CD14-positive monocyte (primary cell): ENCODE data around the gene AGAP1. TPM values are rescaled to one million over a fixed set of nuclear protein-coding genes. Genes with fewer than 3 reads are reported as not detected.

Source experiments
- DNase-seq, 3 donors: peaks; one replicate each; pipeline ENCODE4 v3.0.0-alpha.2; 2011 to 2022
- H2AFZ ChIP-seq: 2 replicates; pipeline ENCODE4 v1.6.0; 2012; ENCODE audit warnings: mild to moderate bottlenecking, low read depth, low read length, inconsistent platforms; ENCODE audit not compliant: insufficient read depth, poor library complexity, severe bottlenecking
- H3K27ac ChIP-seq, 2 donors: 1 replicate in 1 of 2; 2 replicates in 1 of 2; pipeline ENCODE4 v1.5.1; 2012 to 2013; ENCODE audit warnings: low read length in 2 of 2, control low read depth in 1 of 2, inconsistent platforms in 1 of 2, low read depth in 1 of 2, mild to moderate bottlenecking in 1 of 2
- H3K27me3 ChIP-seq, 2 donors: one replicate each; pipeline versions ENCODE4 v1.6.0 to v1.6.1; 2011 to 2013; ENCODE audit warnings: low read length in 2 of 2; ENCODE audit not compliant: control insufficient read depth in 2 of 2, insufficient read depth in 2 of 2
- H3K36me3 ChIP-seq, 2 donors: replicated peaks in 1 of 2; 1 replicate in 1 of 2; 2 replicates in 1 of 2; pipeline versions ENCODE4 v1.5.1 to v1.6.1; 2012 to 2013; ENCODE audit warnings: low read length in 2 of 2, control low read depth in 1 of 2, inconsistent platforms in 1 of 2, mild to moderate bottlenecking in 1 of 2; ENCODE audit not compliant: insufficient read depth in 2 of 2, control insufficient read depth in 1 of 2
- H3K4me1 ChIP-seq, 2 donors: 1 replicate in 1 of 2; 2 replicates in 1 of 2; pipeline versions ENCODE4 v1.5.1 to v1.6.1; 2012 to 2013; ENCODE audit warnings: low read length in 2 of 2, control low read depth in 1 of 2, inconsistent platforms in 1 of 2, mild to moderate bottlenecking in 1 of 2, moderate library complexity in 1 of 2; ENCODE audit not compliant: insufficient read depth in 2 of 2, control insufficient read depth in 1 of 2
- H3K4me2 ChIP-seq: replicated peaks from 2 replicates; pipeline ENCODE3; 2012; ENCODE audit warnings: low read length, moderate library complexity, mild to moderate bottlenecking; ENCODE audit not compliant: poor library complexity, severe bottlenecking; ENCODE audit errors: extremely low read depth
- H3K4me3 ChIP-seq, 3 experiments: fragments of 200-600 bp in 1 of 3; sonication (generic) in 1 of 3; replicated peaks in 1 of 3; 1 replicate in 2 of 3; 2 replicates in 1 of 3; pipeline ENCODE4 v1.5.1; 2011 to 2013; ENCODE audit warnings: low read length in 3 of 3, mild to moderate bottlenecking in 3 of 3, control low read depth in 2 of 3, low read depth in 2 of 3, inconsistent platforms in 1 of 3, moderate library complexity in 1 of 3
- H3K79me2 ChIP-seq: 2 replicates; pipeline ENCODE4 v1.6.0; 2012; ENCODE audit warnings: mild to moderate bottlenecking, control low read depth, inconsistent platforms, low read length, moderate library complexity; ENCODE audit not compliant: insufficient read depth
- H3K9ac ChIP-seq: 2 replicates; pipeline ENCODE4 v1.6.0; 2017; ENCODE audit warnings: low read length, mild to moderate bottlenecking; ENCODE audit not compliant: insufficient read depth, poor library complexity, severe bottlenecking
- H3K9me3 ChIP-seq, 2 donors: replicated peaks in 1 of 2; 1 replicate in 1 of 2; 2 replicates in 1 of 2; pipeline versions ENCODE4 v1.5.1 to v1.6.1; 2012 to 2013; ENCODE audit warnings: low read length in 2 of 2, control low read depth in 1 of 2; ENCODE audit not compliant: control insufficient read depth in 1 of 2, insufficient read depth in 1 of 2
- H4K20me1 ChIP-seq: 2 replicates; pipeline ENCODE4 v1.6.0; 2012; ENCODE audit warnings: mild to moderate bottlenecking, low read length, control low read depth, moderate library complexity; ENCODE audit not compliant: insufficient read depth
- H3K27ac Mint-ChIP-seq, 7 donors: one replicate each; pipeline ENCODE4 v1.8.0; 2020; ENCODE audit warnings: mild to moderate bottlenecking in 7 of 7, mixed read lengths in 7 of 7, moderate library complexity in 6 of 7, inconsistent platforms in 2 of 7
- H3K27me3 Mint-ChIP-seq, 3 donors: one replicate each; pipeline ENCODE4 v1.8.0; 2021 to 2022; ENCODE audit warnings: low read depth in 3 of 3, mild to moderate bottlenecking in 3 of 3, mixed read lengths in 3 of 3, moderate library complexity in 3 of 3, inconsistent platforms in 1 of 3
- H3K36me3 Mint-ChIP-seq, 2 donors: one replicate each; pipeline ENCODE4 v1.8.0; 2020; ENCODE audit warnings: mixed read lengths in 2 of 2, inconsistent platforms in 1 of 2, mild to moderate bottlenecking in 1 of 2
- H3K4me1 Mint-ChIP-seq: one replicate; pipeline ENCODE4 v1.8.0; 2020; ENCODE audit warnings: mild to moderate bottlenecking, mixed read lengths
- H3K4me3 Mint-ChIP-seq, 2 donors: one replicate each; pipeline ENCODE4 v1.8.0; 2020; ENCODE audit warnings: mild to moderate bottlenecking in 2 of 2, mixed read lengths in 2 of 2, moderate library complexity in 1 of 2
- H3K9me3 Mint-ChIP-seq, 7 donors: one replicate each; pipeline ENCODE4 v1.8.0; 2020 to 2022; ENCODE audit warnings: mixed read lengths in 7 of 7, mild to moderate bottlenecking in 6 of 7, moderate library complexity in 6 of 7, inconsistent platforms in 2 of 7
- WGBS: methylation state at CpG from one replicate; pipeline ENCODE4 v1.1.5; 2013; ENCODE audit warnings: missing lambda C conversion rate; ENCODE audit not compliant: insufficient coverage; 5-methylcytosine and 5-hydroxymethylcytosine counted together
- intact Hi-C, 2 donors: fragments of 100-400 bp; cut with micrococcal nuclease; formaldehyde crosslinking; loops; one replicate each; pipeline versions ENCODE4 v1.15.0 to v1.15.1; 2023
- polyA plus RNA-seq, 3 donors: library from polyadenylated mRNA; depleted of rRNA in 1 of 3; unstranded in 2 of 3; stranded (reverse) in 1 of 3; fragments of 300-500 nt in 2 of 3; fragments of >200 nt in 1 of 3; fragmentation: Illumina TruSeq in 2 of 3; gene quantifications; 1 replicate in 2 of 3; 2 replicates in 1 of 3; pipeline ENCODE4 v1.2.3, GENCODE V29; 2012 to 2021
- TF ChIP-seq, protein P1 (sequence below): fragments of 200-600 bp; IDR thresholded peaks from one replicate; pipeline ENCODE4 v1.8.0; 2022; ENCODE audit warnings: antibody characterized with exemption, mild to moderate bottlenecking

The AGAP1 gene
- polyA plus RNA-seq, 3 donors = 0.12 TPM; not detected in 2

DNA sequence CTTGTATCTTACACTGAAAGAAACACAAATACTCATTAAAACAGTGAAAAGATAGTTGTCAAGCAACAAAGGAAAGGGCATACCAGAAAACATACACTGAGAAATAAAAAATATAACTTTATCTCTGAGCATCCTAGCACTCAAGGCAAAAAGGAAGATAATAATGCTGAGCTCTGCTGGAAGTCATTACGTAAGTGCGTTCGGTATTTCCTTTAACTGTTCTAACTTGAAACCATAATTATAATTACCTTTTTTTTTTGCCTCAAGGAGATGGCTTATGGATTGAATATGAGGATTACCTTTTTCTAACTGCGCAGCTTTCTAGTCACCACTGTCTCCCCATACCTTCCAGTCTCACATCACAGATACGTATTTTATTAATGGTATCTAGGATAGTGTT is 366.3 kb downstream of the AGAP1 start:
- H3K9me3 Mint-ChIP-seq = peaks cover 0 to 6% (median 0%) of the 10 kb centered on the region in 7 donors
- TF ChIP-seq, protein P1, sequence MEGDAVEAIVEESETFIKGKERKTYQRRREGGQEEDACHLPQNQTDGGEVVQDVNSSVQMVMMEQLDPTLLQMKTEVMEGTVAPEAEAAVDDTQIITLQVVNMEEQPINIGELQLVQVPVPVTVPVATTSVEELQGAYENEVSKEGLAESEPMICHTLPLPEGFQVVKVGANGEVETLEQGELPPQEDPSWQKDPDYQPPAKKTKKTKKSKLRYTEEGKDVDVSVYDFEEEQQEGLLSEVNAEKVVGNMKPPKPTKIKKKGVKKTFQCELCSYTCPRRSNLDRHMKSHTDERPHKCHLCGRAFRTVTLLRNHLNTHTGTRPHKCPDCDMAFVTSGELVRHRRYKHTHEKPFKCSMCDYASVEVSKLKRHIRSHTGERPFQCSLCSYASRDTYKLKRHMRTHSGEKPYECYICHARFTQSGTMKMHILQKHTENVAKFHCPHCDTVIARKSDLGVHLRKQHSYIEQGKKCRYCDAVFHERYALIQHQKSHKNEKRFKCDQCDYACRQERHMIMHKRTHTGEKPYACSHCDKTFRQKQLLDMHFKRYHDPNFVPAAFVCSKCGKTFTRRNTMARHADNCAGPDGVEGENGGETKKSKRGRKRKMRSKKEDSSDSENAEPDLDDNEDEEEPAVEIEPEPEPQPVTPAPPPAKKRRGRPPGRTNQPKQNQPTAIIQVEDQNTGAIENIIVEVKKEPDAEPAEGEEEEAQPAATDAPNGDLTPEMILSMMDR = no peak
- Histone ChIP-seq H3K4me1 (no peaks in the 10 kb centered on the region), H3K9me3 (no peaks in the 10 kb centered on the region), H3K36me3 (no peaks in the 10 kb centered on the region), H3K4me3 (no peak overlapping the region), H3K79me2 (no peaks in the 10 kb centered on the region), H4K20me1 (no peaks in the 10 kb centered on the region), H3K27me3 (peaks cover 0 to 12% of the 10 kb centered on the region in 2 donors), H2AFZ (no peak overlapping the region), H3K27ac (no peak overlapping the region), H3K4me2 (no peak overlapping the region), H3K9ac (no peak overlapping the region)
- H3K36me3 Mint-ChIP-seq = no peaks in the 10 kb centered on the region
- H3K27ac Mint-ChIP-seq = no peak overlapping the region
- intact Hi-C loops = no loop called here
- no peaks in the 10 kb centered on the region for H3K4me1 Mint-ChIP-seq
- peaks cover 11 to 16% (median 13%) of the 10 kb centered on the region in 3 donors for H3K27me3 Mint-ChIP-seq
- no peak overlapping the region for H3K4me3 Mint-ChIP-seq
- WGBS = no CpG with 5 or more reads among the region's 5 CpGs
- DNase-seq = no peak

- H3K4me3 Mint-ChIP-seq = no peak overlapping the region
- intact Hi-C loops = no loop called here
- no CpG with 5 or more reads among the region's 3 CpGs for WGBS
- no peaks in the 10 kb centered on the region for H3K9me3 ChIP-seq
- peaks cover 14 to 18% (median 17%) of the 10 kb centered on the region in 3 donors for H3K27me3 Mint-ChIP-seq
- peaks cover 0 to 6% (median 0%) of the 10 kb centered on the region in 7 donors for H3K9me3 Mint-ChIP-seq
- TF ChIP-seq, protein P1 = no peak
- H2AFZ ChIP-seq = no peak overlapping the region
- no peaks in the 10 kb centered on the region for H3K4me1 ChIP-seq
- H3K27ac Mint-ChIP-seq = no peak overlapping the region
- H3K79me2 ChIP-seq = no peaks in the 10 kb centered on the region
- no peak for DNase-seq
- H3K4me2 ChIP-seq = no peak overlapping the region
- H3K4me3 ChIP-seq = no peak overlapping the region
- H3K36me3 Mint-ChIP-seq = no peaks in the 10 kb centered on the region
- no peaks in the 10 kb centered on the region for H4K20me1 ChIP-seq
- H3K4me1 Mint-ChIP-seq = no peaks in the 10 kb centered on the region
- no peak overlapping the region for H3K27ac ChIP-seq
- H3K36me3 ChIP-seq = no peaks in the 10 kb centered on the region
- H3K27me3 ChIP-seq = peaks cover 0 to 14% of the 10 kb centered on the region in 2 donors
- no peak overlapping the region for H3K9ac ChIP-seq
These were observed 367.0 kb downstream of the AGAP1 start for GRCh38 chr2:235860871-235861270.
